Smooth muscle cell (in vitro differentiated cells): ENCODE measurements around the gene NFE2L1. TPM values are rescaled to one million over a fixed set of nuclear protein-coding genes. Genes with fewer than 3 reads are reported as not detected.
A peak's percentile ranks its signal among the peaks of the same experiment; 100 is the strongest.

Experiments
- DNase-seq: peaks from one replicate; lab custom pipeline; 2025; ENCODE audit not compliant: unreplicated experiment; lab: John Stamatoyannopoulos, UW
- H2AFZ ChIP-seq: fragments of 200-600 bp; sonication (generic); 2 replicates; pipeline ENCODE4 v1.6.0; 2016; ENCODE audit warnings: antibody characterized with exemption, low read depth, mild to moderate bottlenecking
- H3F3A ChIP-seq: fragments of 200-600 bp; sonication (generic); 2 replicates; pipeline ENCODE4 v1.6.0; 2017; ENCODE audit warnings: antibody characterized with exemption, low read depth
- H3K27ac ChIP-seq: fragments of 200-600 bp; sonication (generic); 2 replicates; pipeline ENCODE4 v1.5.1; 2016; ENCODE audit warnings: low read depth, mild to moderate bottlenecking
- H3K27me3 ChIP-seq: fragments of 200-600 bp; sonication (generic); 2 replicates; pipeline ENCODE4 v1.6.1; 2016; ENCODE audit warnings: low read depth, mild to moderate bottlenecking
- H3K36me3 ChIP-seq: fragments of 200-600 bp; sonication (generic); 2 replicates; pipeline ENCODE4 v1.5.1; 2016; ENCODE audit warnings: low read depth
- H3K4me1 ChIP-seq: fragments of 200-600 bp; sonication (generic); 2 replicates; pipeline ENCODE4 v1.5.1; 2016; ENCODE audit warnings: low read depth
- H3K4me2 ChIP-seq: fragments of 200-600 bp; sonication (generic); 2 replicates; pipeline ENCODE4 v1.6.0; 2016; ENCODE audit warnings: mild to moderate bottlenecking
- H3K4me3 ChIP-seq: fragments of 200-600 bp; sonication (generic); 2 replicates; pipeline ENCODE4 v1.5.1; 2016; ENCODE audit warnings: mild to moderate bottlenecking
- H3K79me2 ChIP-seq: fragments of 200-600 bp; sonication (generic); 2 replicates; pipeline ENCODE4 v1.6.0; 2016; ENCODE audit warnings: low read depth, mild to moderate bottlenecking
- H3K9ac ChIP-seq: fragments of 200-600 bp; sonication (generic); 2 replicates; pipeline ENCODE4 v1.6.0; 2016; ENCODE audit warnings: low read depth
- H3K9me3 ChIP-seq: fragments of 200-600 bp; sonication (generic); replicated peaks from 2 replicates; pipeline ENCODE4 v1.5.1; 2016; ENCODE audit warnings: low read depth
- H4K20me1 ChIP-seq: fragments of 200-600 bp; sonication (generic); 2 replicates; pipeline ENCODE4 v1.6.0; 2016; ENCODE audit warnings: low read depth
- WGBS: methylation state at CpG from one replicate; pipeline ENCODE4 v1.1.7; 2016; ENCODE audit warnings: low lambda C conversion rate; 5-methylcytosine and 5-hydroxymethylcytosine counted together
- polyA plus RNA-seq: library from polyadenylated mRNA; unstranded; fragments of >200 nt; fragmentation: Nextera tagmentation; extraction: Ambion mirVana; gene quantifications from 2 replicates; pipeline ENCODE4 v1.2.1, GENCODE V29; 2016
- total RNA-seq: library from RNA; depleted of rRNA; stranded (reverse); fragments of >200 nt; gene quantifications from 2 replicates; pipeline ENCODE4 v1.2.3, GENCODE V29; 2014
- TF ChIP-seq, protein P1 (sequence below): fragments of 200-600 bp; sonication (generic); IDR thresholded peaks from 2 replicates; pipeline ENCODE4 v1.5.1; 2017; ENCODE audit warnings: borderline replicate concordance, mild to moderate bottlenecking, antibody characterized with exemption; ENCODE audit not compliant: insufficient read depth, poor library complexity, severe bottlenecking

The NFE2L1 gene
- total and polyA plus RNA-seq, 2 experiments from 2014 or later = 61.0 to 103 TPM

- DNase-seq = peak; percentile 36
- Histone ChIP-seq H3F3A (no peaks in the 10 kb centered on the region), H3K27me3 (no peaks in the 10 kb centered on the region), H3K9ac (peak within 1 kb of the TSS; percentile 93), H3K9me3 (no peaks in the 10 kb centered on the region), H4K20me1 (no peaks in the 10 kb centered on the region), H3K4me1 (peaks cover 11% of the 10 kb centered on the region), H3K79me2 (peaks cover 5% of the 10 kb centered on the region), H3K4me2 (peak within 1 kb of the TSS; percentile 92), H3K36me3 (no peaks in the 10 kb centered on the region), H3K27ac (peak within 1 kb of the TSS; percentile 38), H2AFZ (peak within 1 kb of the TSS; percentile 91), H3K4me3 (peak within 1 kb of the TSS; percentile 75)
- 6% methylated on average over 41 of the region's 73 CpGs for WGBS
- TF ChIP-seq, protein P1, sequence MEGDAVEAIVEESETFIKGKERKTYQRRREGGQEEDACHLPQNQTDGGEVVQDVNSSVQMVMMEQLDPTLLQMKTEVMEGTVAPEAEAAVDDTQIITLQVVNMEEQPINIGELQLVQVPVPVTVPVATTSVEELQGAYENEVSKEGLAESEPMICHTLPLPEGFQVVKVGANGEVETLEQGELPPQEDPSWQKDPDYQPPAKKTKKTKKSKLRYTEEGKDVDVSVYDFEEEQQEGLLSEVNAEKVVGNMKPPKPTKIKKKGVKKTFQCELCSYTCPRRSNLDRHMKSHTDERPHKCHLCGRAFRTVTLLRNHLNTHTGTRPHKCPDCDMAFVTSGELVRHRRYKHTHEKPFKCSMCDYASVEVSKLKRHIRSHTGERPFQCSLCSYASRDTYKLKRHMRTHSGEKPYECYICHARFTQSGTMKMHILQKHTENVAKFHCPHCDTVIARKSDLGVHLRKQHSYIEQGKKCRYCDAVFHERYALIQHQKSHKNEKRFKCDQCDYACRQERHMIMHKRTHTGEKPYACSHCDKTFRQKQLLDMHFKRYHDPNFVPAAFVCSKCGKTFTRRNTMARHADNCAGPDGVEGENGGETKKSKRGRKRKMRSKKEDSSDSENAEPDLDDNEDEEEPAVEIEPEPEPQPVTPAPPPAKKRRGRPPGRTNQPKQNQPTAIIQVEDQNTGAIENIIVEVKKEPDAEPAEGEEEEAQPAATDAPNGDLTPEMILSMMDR = peak; percentile 46
Measured at GRCh38 chr17:48037036-48037837, 10.9 kb upstream of the NFE2L1 start, which contains the start of gene COPZ2. Gene COPZ2, minus strand, starts transcription at chr17:48037797. Its CDS starts 20 bp downstream, at chr17:48037777.

GRCh38 chr17:48037838-48038323 is 10.3 kb upstream of the NFE2L1 start:
- peak overlapping the region; percentile 75 for H3K4me3 ChIP-seq
- peak overlapping the region; percentile 92 for H3K4me2 ChIP-seq
- H3K27ac ChIP-seq = peak overlapping the region; percentile 28
- H3K79me2 ChIP-seq = peaks cover 5% of the 10 kb centered on the region
- H3K9ac ChIP-seq = peak overlapping the region; percentile 18
- DNase-seq = no peak
- 39% methylated on average over 5 of the region's 19 CpGs for WGBS
- no peaks in the 10 kb centered on the region for H3F3A ChIP-seq
- TF ChIP-seq, protein P1 = no peak
- H2AFZ ChIP-seq = peak overlapping the region; percentile 91
- no peaks in the 10 kb centered on the region for H3K9me3 ChIP-seq
- no peaks in the 10 kb centered on the region for H3K36me3 ChIP-seq
- no peaks in the 10 kb centered on the region for H3K27me3 ChIP-seq
- H3K4me1 ChIP-seq = peaks cover 11% of the 10 kb centered on the region
- H4K20me1 ChIP-seq = no peaks in the 10 kb centered on the region

DNA sequence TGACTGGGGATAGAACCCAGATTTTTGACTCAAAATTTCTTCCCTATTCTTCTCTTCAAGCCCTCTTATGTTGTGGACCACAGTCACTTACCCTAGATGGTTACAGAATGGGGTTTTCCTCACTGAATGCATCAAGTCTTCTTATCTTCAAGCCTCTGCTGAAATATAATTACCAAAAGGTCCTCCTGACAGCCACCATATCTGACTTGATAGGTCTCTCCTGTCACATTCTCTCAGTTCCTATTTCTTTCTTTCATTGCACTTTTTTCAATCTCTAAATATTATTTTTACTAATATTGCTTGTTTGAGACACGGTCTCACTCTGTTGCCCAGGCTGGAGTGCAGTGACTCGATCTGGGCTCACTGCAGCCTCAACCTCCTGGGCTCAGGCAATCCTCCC is 9.5 kb upstream of the NFE2L1 start:
- Histone ChIP-seq H3K9me3 (no peaks in the 10 kb centered on the region), H3K4me2 (peak overlapping the region; percentile 92), H3K27me3 (no peaks in the 10 kb centered on the region), H3K79me2 (peaks cover 5% of the 10 kb centered on the region), H4K20me1 (no peaks in the 10 kb centered on the region), H3K4me3 (no peak overlapping the region), H3F3A (no peaks in the 10 kb centered on the region), H3K27ac (no peak overlapping the region), H3K36me3 (no peaks in the 10 kb centered on the region), H3K9ac (no peak overlapping the region), H2AFZ (no peak overlapping the region), H3K4me1 (peaks cover 11% of the 10 kb centered on the region)
- TF ChIP-seq, protein P1 = no peak
- WGBS = 97% methylated on average over 2 of the region's 2 CpGs
- DNase-seq = no peak
